ENCODE measurements around the gene KCNRG.

DNA sequence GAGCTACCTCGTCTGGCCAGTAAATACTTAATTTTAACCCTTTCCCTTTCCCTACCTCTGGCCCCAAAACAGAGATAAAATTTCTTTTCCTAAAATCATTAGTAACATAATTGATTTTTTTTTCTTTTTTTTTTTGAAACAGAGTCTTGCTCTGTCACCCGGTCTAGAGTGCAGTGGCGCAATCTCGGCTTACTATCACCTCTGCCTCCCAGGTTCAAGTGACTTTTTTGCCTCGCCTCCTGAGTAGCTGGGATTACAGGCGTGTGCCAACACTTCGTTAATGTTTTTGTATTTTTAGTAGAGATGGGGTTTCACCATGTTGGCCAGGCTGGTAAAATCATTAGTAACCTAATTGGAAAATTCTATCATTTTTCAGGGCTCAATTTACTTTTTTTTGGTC lies 28.8 kb upstream of the KCNRG start:
- TF ChIP-seq, protein P1, sequence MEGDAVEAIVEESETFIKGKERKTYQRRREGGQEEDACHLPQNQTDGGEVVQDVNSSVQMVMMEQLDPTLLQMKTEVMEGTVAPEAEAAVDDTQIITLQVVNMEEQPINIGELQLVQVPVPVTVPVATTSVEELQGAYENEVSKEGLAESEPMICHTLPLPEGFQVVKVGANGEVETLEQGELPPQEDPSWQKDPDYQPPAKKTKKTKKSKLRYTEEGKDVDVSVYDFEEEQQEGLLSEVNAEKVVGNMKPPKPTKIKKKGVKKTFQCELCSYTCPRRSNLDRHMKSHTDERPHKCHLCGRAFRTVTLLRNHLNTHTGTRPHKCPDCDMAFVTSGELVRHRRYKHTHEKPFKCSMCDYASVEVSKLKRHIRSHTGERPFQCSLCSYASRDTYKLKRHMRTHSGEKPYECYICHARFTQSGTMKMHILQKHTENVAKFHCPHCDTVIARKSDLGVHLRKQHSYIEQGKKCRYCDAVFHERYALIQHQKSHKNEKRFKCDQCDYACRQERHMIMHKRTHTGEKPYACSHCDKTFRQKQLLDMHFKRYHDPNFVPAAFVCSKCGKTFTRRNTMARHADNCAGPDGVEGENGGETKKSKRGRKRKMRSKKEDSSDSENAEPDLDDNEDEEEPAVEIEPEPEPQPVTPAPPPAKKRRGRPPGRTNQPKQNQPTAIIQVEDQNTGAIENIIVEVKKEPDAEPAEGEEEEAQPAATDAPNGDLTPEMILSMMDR (IDR thresholded peaks at IDR 0.05), result no peak
- no peak for TF ChIP-seq POLR2A (IDR thresholded peaks at IDR 0.05)

All from lower leg skin (tissue), 3 donors.